Left hindlimb (tissue), 1 donor: ENCODE results near the gene MED9.

Source experiments
- DNase-seq: peaks from one replicate; pipeline ENCODE4 v3.0.0-alpha.2; 2018

MED9 gene

DNA sequence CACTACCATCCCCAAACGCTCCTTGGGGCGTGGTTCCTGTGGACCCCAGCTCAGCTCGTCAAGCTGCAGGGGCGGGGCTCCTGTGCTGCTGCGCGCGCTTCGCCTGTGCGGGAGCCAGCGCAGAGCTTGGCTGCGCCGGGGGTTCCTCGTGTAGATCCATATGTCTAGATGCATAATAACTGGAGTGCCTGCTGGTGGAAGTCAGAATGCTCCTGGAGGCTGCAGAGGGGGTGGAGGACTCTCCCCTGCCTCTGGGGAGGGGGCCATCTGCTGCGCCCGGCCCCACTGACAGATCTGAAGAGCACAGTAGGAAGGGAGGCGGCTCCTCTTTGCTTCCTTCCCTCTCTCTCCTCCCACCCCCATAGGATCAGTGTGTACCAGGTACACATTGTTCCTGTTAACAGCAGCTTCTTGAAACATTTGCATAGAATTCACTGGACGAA lies 14.8 kb downstream of the MED9 start:
- peak; percentile 7 for DNase-seq

DNA sequence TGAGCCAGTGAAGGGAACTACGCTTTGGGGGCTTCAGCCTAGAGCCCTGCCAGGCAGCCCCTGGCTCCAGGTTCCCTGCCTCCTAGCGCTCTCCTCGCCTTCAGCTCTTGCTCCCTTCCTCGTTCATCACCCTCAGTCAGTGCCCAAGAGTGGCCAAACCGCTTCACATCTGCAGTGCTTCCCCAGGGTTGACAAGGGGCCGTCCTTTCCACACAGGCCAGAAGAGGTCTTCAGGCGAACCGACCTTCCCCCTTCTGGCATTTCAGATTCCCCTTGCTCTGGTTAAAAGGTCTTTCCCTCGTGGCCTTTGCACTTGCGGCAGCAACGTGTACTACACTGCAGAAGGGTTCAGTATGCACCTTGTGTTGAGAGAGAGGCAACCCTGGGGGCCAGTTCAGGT lies 15.3 kb downstream of the MED9 start:
- peak; percentile 19 for DNase-seq

GRCh38 chr17:17492571-17492970 lies 15.8 kb downstream of the MED9 start:
- no peak for DNase-seq

- no peak for DNase-seq
These were observed 16.6 kb downstream of the MED9 start for GRCh38 chr17:17493249-17493985.

- DNase-seq: no peak
These were observed 17.2 kb downstream of the MED9 start for GRCh38 chr17:17493986-17494466.

DNA sequence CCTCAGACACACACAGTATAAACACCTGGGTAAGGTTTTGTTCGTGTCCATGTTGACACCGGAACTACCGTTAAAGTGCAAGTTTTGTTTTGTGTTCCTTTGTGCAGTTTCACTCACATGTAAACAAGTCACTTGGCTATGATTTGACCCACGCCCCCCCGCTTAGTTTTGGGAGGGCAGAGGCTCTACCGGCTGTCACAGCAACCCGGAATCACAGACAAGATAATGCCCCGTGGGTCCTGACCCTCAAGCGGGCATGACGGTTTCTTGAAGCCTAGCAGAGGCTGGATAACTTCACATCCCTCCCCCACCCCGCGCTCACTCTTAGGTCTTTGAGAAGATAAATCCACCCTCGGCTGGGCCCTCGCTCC lies 17.7 kb downstream of the MED9 start:
- DNase-seq: no peak

- DNase-seq: peak; percentile 62
These were observed 18.2 kb downstream of the MED9 start for GRCh38 chr17:17494870-17495535.

GRCh38 chr17:17495536-17496188 lies 18.9 kb downstream of the MED9 start:
- no peak for DNase-seq

DNA sequence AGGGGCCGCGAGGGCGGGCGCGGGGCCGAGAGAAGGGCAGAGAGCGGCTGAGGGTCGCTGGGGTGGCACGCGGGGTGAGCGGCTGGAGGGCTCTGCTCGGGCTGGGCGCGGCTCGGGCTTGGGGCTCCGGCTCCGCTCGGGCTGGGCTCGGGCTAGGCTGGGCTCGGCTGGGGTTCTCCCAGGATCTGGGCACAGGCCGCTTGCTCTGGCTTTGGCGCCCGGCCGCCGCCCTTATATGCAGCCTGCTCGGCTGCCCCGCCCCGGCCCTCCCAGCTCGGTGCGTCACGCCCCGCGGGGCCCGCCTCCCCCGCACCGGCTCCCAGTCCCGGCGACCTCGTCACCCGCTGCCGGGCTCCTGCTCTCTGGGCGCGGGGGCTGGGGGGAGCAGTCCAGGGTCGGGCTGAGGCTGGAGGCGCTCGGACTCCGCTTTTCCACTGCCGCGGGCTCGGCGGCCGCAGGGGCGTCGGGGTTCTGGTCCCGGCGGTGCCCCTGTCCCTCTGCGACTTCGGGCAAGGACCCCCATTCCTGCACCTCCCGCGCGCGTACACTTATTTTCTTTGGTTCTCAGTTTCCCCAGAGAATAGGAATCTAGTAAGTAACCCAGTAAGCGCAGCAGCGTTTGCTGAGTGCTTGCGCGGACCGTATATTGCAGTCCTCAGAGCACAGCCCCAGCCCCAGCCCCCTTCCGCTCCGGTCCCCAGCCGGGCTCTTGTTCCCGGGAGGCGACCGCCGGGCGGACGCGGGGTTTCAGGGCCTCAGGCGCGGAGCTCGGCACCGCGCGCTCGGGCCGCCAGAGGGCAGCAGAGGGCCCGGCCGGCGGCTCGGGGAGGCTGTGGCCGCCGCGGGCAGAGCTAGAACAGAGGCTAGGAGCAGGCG lies 19.6 kb downstream of the MED9 start, which contains the start of gene RASD1:
Gene RASD1, minus strand, starts transcription at position 207 of the 876 bp plus-strand sequence. CDS start 214 bp downstream, outside the sequence.
- DNase-seq: peak; percentile 90

- no peak for DNase-seq
These were observed 20.5 kb downstream of the MED9 start for GRCh38 chr17:17497065-17497844.

DNA sequence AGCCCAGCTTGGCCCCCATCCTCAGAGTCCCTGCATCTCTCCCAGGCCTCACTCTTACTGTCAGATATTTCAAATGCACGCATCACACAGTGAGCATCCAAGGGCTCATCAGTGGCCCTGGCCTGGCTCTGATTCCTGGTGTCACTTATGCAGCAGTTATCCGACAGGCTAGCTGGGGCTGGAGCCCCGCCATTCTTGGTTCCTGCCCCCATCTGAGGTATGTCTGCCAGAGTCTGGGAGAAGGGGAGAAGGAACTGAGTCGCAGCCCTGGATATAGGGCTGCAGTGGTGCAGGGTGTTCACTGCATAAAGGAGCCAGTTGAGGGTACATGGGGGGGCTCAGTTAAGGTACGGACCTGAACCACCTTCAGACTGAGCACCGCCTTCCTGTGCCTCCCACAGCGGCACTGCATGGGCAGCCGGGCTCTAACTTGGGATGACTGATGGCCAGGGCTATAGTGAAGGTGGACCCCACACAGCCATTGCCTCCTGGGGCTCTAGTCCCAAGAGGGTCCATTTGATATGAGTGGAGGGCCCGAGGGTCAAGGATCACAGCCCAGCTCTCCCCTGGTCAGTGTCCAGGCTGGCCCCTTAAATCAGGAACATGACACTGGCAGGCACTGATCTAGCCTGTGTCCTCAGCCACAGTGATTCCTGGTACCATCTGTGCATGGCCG lies 21.2 kb downstream of the MED9 start:
- DNase-seq: no peak

DNA sequence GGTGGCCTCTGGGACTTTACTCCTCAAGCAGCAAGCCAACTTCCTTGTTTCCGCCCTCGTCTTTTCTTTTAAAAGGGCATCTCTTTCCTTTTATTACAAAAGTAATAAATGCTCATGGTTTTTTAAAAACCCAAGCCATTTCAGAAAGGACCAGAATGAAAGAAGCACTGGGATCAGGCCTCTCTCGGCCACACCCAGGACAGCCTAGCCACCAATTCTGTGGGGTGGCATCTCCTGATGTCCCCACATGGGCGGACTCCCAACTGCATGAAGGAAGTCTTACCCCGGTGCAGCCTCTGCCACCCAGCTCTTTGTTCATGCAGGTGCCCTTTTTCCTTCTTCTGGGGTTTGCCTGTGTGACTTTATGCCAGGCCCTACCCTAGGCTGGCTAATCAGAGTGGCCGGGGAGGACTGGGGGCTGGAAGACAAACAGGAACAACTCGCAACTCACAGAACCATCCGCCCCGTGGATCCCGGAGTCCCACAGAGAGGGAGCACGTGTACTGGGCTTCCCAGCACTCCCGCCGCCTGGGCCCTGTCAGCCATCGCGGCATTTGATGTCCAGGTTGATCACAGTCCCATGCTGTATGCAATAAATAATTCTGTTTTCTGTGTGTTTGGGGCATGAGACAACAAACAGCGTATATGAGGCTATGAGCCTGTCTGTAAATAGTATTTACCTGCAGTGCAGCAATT lies 22.0 kb downstream of the MED9 start:
- DNase-seq: no peak

- peak; percentile 18 for DNase-seq
These were observed 22.8 kb downstream of the MED9 start for GRCh38 chr17:17499402-17500145.

DNA sequence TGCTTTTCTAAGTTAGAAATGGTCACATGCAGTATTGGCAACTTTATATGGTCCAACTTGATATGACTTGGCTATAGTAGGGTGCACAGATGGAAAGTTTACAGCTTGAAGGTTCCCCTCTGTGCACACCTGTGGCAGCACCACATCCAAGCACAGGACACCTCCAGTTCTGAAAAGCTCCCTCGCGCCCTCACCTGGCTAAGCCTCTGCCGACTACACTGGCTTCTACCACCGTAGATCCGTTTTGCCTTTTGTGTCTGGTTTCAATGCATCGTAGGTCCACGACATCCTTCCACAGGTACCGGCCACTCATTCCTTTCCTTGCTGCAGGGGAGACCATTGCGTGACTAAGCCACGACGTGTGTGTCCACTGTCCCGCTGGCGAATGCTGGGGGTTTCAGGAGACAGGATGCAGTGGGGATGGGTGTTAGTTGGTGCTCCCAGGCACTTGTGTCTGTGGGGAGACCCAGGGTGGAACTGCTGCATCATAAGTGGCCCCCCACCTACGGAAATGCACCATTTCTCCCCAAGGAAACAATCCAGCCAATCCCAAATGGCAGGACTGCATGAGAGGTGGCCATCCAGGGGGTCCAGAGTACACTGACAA lies 24.3 kb downstream of the MED9 start:
- no peak for DNase-seq

DNA sequence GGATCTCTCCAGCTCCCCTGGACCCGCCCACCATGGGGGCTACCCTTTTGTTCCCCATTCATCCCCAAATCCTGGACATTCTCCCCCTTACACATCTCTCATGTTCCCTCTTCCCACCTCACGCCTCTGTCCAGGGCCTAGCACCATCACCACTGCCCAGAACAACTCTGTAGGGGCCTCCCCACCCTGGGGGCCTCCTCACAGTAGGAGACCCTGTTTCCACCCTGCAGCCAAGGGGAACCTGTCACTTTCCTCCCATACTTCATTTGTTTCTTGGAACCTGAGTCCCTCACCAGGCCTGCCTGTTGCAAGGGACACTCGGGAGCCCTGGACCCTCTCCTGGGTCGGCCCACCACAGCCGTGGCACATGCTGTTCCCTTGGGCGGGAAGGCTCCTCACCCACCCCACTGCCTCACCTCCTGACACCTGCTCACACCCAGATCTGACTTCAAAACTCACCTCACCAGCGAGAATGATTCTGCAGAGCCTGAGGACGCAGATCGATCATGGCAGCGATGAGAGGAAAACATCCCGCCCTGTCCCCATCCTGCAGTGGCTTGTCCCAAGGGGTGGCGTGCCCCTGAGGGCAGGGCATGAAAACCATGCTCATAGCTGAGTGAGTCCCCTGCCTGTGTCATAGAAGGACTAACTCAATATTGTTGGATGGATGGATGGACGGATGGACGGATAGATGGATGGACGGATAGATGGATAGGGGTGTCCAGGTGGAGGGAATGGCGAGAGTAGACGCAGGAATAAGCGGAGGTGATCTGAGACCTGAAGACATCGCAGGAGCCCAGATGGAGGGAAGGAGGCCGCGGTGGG lies 26.2 kb downstream of the MED9 start:
- DNase-seq: no peak

DNA sequence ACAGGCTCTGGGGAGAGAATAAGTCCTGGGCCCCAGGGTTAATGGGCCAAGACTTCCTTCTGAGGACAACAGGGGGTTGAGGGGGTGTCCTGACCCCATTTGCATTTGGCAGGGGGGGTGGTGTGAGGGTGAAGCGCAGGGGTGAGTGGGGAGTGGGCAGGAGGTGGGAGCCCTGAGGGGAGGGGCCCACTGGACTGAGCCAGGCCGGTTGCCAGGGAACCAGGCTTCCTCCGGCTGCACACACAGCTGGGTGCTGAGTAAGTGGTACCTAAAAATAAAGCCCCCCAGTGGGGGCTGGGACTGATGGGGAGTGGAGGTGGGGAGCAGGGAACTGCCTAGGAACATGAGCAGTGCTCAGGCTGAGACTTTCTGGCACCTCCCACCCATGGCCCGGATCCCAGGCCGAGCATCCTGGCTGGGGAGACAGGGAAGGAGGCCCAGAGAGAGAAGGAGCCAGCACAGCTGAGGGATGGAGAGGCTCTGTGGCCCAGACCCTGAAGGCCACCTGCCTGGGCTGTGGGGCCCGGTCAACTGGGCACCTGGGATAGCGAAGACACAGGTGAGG lies 26.8 kb downstream of the MED9 start:
- peak; percentile 82 for DNase-seq

DNA sequence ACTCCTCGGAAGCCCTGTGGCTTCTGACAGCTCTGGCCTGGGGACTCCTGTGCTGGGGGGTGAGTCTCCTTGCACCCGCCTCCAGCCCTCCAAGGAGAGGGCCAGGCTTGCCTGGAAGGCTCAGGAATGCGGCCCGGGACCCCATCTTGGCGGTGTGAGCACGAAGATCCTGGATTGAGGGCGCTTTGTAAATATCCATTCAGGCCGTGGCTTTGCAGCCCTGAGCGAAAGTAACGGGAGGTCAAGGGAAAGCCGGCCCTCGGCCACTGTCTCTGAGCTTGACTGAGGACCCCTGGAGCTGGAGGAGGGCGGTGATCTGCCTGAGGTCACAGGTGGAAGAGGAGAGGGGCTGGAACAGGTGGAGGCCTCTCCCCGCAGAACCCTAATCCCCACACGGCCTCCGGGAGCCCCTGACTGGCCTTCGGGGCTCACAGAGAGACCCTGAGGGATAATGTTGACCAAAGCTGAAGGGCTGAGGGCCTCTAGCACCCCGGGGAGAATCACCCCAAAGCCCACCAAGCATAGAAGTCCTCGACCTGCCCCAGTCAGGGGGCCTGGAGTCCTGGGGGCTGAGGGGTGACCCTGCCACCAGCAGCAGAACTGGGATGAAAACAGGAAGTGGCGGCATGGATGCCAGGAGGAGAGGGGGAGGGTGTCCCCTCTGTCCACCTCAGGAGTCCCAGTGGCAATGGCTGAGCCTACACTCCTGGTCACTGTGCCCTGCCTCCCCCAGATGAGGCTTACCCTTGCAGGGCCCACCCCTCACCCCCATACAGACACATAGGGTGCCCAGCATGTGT lies 27.7 kb downstream of the MED9 start:
- DNase-seq: peak; percentile 20
